HFF-Myc (cell line): Measurements from ENCODE around the gene SLC29A3.
A peak's percentile ranks its signal among the peaks of the same experiment; 100 is the strongest.
"Not testable (repeated sequence)": the region's sequence is repeated elsewhere in the genome, so short reads cannot be mapped to it uniquely, and the experiment has no call there.

ENCODE experiments used
- DNase-seq: peaks from one replicate; pipeline ENCODE4 v3.0.0-alpha.2; 2011; ENCODE audit warnings: low read depth; ENCODE audit errors: extremely low read depth
- H3K4me3 ChIP-seq: replicated peaks from 2 replicates; pipeline ENCODE4 v1.5.1; 2011; ENCODE audit warnings: low read depth, mild to moderate bottlenecking, control low read depth, low read length
- CTCF ChIP-seq: IDR thresholded peaks from 2 replicates; pipeline ENCODE4 v1.5.1; 2012; ENCODE audit warnings: mild to moderate bottlenecking, low read depth, low read length, control low read depth; ENCODE audit errors: missing control alignments

Gene SLC29A3

GRCh38 chr10:71319042-71319799, at the start of gene SLC29A3:
Gene SLC29A3 (plus strand): TSS chr10:71319259. CDS start chr10:71319310, 51 bp downstream.
- peak; percentile 39 for DNase-seq
- TF ChIP-seq CTCF: peak; percentile 73
- H3K4me3 ChIP-seq: peak within 1 kb of the TSS; percentile 78

GRCh38 chr10:71269301-71270288, 49.5 kb upstream of the SLC29A3 start:
- TF ChIP-seq CTCF: no peak

GRCh38 chr10:71270301-71271220, 48.5 kb upstream of the SLC29A3 start:
- no peak overlapping the region for H3K4me3 ChIP-seq
- TF ChIP-seq CTCF: peak; percentile 74
- DNase-seq: peak; percentile 79

More at GRCh38 chr10:71269301-71270288, 49.5 kb upstream of the SLC29A3 start:
- H3K4me3 ChIP-seq: no peak overlapping the region
- DNase-seq: no peak

- no peak for DNase-seq
- no peak for TF ChIP-seq CTCF
- no peak overlapping the region for H3K4me3 ChIP-seq
Measured at GRCh38 chr10:71271662-71272055, 47.4 kb upstream of the SLC29A3 start.

- peak; percentile 66 for DNase-seq
- TF ChIP-seq CTCF: no peak
- H3K4me3 ChIP-seq: no peak overlapping the region
Measured at GRCh38 chr10:71272056-71272771, 46.8 kb upstream of the SLC29A3 start.

GRCh38 chr10:71272974-71273373, 46.1 kb upstream of the SLC29A3 start:
- DNase-seq, H3K4me3 ChIP-seq: not testable (repeated sequence)
